ENCODE measurements around the gene PCSK6. TPM values are rescaled to one million over a fixed set of nuclear protein-coding genes. Genes with fewer than 3 reads are reported as not detected.

PCSK6 gene
- total and polyA plus RNA-seq, 5 experiments from 2014 or later = 0.04 to 6.7 (median 1.3) TPM

GRCh38 chr15:101440846-101441590 lies 48.5 kb downstream of the PCSK6 start:
- no peak for ATAC-seq
- Mint-ChIP-seq H3K27ac (peak overlapping the region in 1 of 10 donors; percentile 24), H3K4me1 (peaks cover 0 to 13% (median 2%) of the 10 kb centered on the region in 4 donors), H3K4me3 (peak overlapping the region in 2 of 10 donors; percentile 33 to 36), H3K27me3 (peaks cover 2 to 18% (median 12%) of the 10 kb centered on the region in 5 donors), H3K36me3 (peaks cover 0 to 4% (median 3%) of the 10 kb centered on the region in 3 donors), H3K9me3 (peaks cover 0 to 12% (median 0%) of the 10 kb centered on the region in 9 donors)
- no peak for DNase-seq
- POLR2A ChIA-PET = no interaction called here

DNA sequence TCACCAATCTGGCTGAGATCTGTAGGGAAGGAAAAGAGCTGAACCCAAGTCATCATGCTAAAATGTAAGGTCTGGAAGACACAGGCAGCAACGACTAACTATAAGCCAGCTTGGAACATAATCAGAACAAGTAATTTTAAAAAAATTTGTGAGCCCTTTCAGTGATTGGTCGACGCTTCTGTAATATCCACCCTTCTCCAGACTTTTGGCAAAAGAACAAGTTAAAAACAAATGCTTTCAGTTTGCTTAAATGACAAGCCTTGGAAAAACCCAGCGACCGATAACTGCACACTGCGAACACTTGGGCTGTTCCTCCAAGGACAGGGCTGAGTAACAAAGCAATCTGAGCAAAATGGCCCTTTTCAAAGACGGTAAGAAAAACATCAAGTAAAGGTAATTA lies 49.6 kb downstream of the PCSK6 start:
- Mint-ChIP-seq H3K4me3 (no peak overlapping the region), H3K27me3 (peaks cover 2 to 25% (median 11%) of the 10 kb centered on the region in 5 donors), H3K9me3 (peaks cover 0 to 2% (median 0%) of the 10 kb centered on the region in 9 donors), H3K27ac (no peak overlapping the region), H3K4me1 (peaks cover 0 to 13% (median 2%) of the 10 kb centered on the region in 4 donors), H3K36me3 (peaks cover 0 to 4% (median 0%) of the 10 kb centered on the region in 3 donors)
- POLR2A ChIA-PET = no interaction called here
- no peak for ATAC-seq
- DNase-seq = no peak

- Mint-ChIP-seq H3K4me1 (peaks cover 0 to 13% (median 2%) of the 10 kb centered on the region in 4 donors), H3K27me3 (peaks cover 2 to 30% (median 9%) of the 10 kb centered on the region in 5 donors), H3K36me3 (peaks cover 0 to 4% (median 0%) of the 10 kb centered on the region in 3 donors), H3K27ac (no peak overlapping the region), H3K9me3 (no peaks in the 10 kb centered on the region), H3K4me3 (no peak overlapping the region)
- no peak for DNase-seq
- no peak for ATAC-seq
- POLR2A ChIA-PET = no interaction called here
These were observed 50.1 kb downstream of the PCSK6 start for GRCh38 chr15:101439285-101439919.

DNA sequence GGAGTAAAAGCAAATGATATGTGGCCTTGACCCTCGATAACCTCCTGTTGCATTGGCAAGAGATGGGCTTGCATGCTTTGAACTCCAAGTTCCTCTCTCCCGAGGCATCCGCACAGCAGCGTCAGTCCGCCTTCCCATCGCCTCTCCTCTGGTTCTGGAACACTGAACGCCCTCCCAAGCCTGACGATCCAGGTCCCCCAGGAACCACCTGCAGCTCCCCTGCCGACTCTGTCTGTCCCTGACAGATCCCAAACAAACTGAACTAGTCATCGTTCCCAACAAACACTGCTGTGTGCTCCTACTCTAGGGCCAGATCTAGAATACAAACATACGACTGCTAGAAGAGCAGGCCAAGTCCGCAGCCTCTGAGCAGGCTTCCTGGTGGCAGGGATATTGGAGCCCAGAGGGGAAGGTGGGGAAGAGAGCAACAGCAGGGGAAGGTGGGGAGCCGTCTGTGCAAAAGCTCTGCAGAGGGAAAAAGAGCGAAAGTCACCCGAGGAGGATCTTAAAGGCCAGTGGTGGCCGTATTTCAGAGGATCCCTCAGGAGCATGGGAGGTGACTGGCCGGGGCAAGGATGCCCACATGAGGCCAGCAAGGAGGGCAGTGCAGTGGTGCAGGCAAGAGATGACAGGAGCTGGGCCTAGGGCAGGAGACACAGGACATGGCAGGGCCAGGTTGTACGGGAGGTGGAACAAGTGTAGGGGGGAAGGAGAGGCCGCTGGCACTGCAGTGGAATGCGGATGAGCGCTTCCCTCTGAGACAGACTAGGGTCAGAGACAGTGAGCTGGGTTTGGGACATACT lies 50.8 kb downstream of the PCSK6 start:
- H3K9me3 Mint-ChIP-seq = no peaks in the 10 kb centered on the region
- no peak for ATAC-seq
- peaks cover 0 to 4% (median 0%) of the 10 kb centered on the region in 3 donors for H3K36me3 Mint-ChIP-seq
- H3K4me3 Mint-ChIP-seq = no peak overlapping the region
- peak in 1 of 10 donors; percentile 54 for DNase-seq
- no peak overlapping the region for H3K27ac Mint-ChIP-seq
- H3K27me3 Mint-ChIP-seq = peaks cover 2 to 32% (median 9%) of the 10 kb centered on the region in 5 donors
- peaks cover 0 to 13% (median 2%) of the 10 kb centered on the region in 4 donors for H3K4me1 Mint-ChIP-seq
- POLR2A ChIA-PET = no interaction called here

DNA sequence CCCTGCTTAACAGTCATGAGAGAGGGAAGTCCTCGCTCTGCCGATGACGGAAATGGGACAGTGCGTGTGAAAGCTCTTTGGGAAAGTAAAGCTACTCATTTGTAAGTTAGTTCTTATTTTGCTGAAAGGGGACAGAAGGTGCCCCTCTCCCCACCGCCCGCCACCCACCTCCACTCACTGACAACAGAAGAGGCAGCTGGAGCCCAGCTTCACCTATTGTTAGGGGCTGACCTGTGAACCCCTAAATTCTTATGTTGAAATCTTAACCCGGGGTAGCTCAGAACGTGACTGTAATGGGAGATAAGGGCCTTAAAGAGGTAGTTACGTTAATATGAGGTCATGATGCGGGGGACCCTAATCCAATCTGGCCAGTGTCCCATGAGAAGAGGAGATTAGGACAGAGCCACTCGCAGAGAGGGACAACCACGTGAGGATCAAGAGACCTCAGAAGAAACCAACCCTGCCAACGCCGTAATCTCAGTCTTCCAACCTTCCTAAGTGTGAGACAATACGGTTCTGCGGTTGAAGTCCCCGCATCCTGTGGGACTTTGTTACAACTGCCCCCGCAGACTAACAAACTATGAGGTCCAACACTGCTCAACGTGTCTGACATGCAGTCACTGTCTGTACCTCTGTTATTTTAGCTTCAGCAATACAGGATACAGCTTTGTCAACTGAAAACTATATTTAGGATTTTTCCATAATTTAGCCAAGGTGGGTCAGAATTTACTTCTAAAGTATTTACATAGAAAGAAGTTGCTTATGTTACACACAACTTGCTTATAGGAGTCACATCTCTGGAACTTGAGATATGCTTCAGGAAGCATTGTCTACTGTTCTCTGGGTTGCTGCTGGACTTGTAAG lies 51.7 kb downstream of the PCSK6 start:
- POLR2A ChIA-PET = no interaction called here
- Mint-ChIP-seq H3K9me3 (no peaks in the 10 kb centered on the region), H3K4me3 (no peak overlapping the region), H3K27ac (no peak overlapping the region), H3K4me1 (peaks cover 0 to 13% (median 2%) of the 10 kb centered on the region in 4 donors), H3K36me3 (peaks cover 0 to 4% (median 0%) of the 10 kb centered on the region in 3 donors), H3K27me3 (peaks cover 2 to 32% (median 9%) of the 10 kb centered on the region in 5 donors)
- no peak for DNase-seq
- no peak for ATAC-seq

DNA sequence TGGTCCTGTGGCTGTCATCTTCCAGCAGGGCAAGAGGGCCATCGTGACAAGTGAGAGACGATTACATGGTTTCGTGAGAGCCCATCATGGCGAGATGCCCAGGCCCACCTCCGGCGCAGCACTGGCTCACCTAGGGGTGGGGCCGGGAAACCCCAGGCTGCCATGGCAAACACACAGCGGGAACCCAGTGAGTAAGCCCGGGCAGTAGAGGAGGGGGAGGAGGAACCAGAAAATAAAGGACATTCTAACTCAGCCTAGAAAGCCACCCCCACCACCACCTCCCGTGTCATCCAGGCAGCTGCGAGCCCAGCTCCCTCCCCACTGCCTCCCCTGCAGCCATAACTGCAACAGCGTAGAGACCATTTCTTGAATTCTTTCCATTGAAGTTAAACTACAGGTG lies 52.3 kb downstream of the PCSK6 start:
- POLR2A ChIA-PET = no interaction called here
- peak in 1 of 10 donors; percentile 47 for DNase-seq
- peaks cover 0 to 4% (median 0%) of the 10 kb centered on the region in 3 donors for H3K36me3 Mint-ChIP-seq

GRCh38 chr15:101436526-101436925 lies 53.0 kb downstream of the PCSK6 start:
- Mint-ChIP-seq H3K36me3 (peaks cover 0 to 4% (median 0%) of the 10 kb centered on the region in 3 donors), H3K4me1 (peaks cover 0 to 5% (median under 1%) of the 10 kb centered on the region in 4 donors), H3K27me3 (peaks cover 2 to 32% (median 9%) of the 10 kb centered on the region in 5 donors), H3K4me3 (no peak overlapping the region), H3K27ac (no peak overlapping the region), H3K9me3 (no peaks in the 10 kb centered on the region)
- peak in 1 of 10 donors; percentile 30 for DNase-seq
- POLR2A ChIA-PET = no interaction called here
- no peak for ATAC-seq

More for the DNA sequence above, 52.3 kb downstream of the PCSK6 start:
- Mint-ChIP-seq H3K4me3 (no peak overlapping the region), H3K9me3 (no peaks in the 10 kb centered on the region), H3K4me1 (peaks cover 0 to 10% (median 2%) of the 10 kb centered on the region in 4 donors), H3K27me3 (peaks cover 2 to 32% (median 9%) of the 10 kb centered on the region in 5 donors), H3K27ac (no peak overlapping the region)
- ATAC-seq = no peak

- peaks cover 0 to 4% (median 0%) of the 10 kb centered on the region in 3 donors for H3K36me3 Mint-ChIP-seq
- no peaks in the 10 kb centered on the region for H3K9me3 Mint-ChIP-seq
- ATAC-seq = no peak
- peaks cover 2 to 32% (median 9%) of the 10 kb centered on the region in 5 donors for H3K27me3 Mint-ChIP-seq
- POLR2A ChIA-PET = no interaction called here
- H3K4me1 Mint-ChIP-seq = no peaks in the 10 kb centered on the region
- DNase-seq = no peak
- no peak overlapping the region for H3K27ac Mint-ChIP-seq
- no peak overlapping the region for H3K4me3 Mint-ChIP-seq
These were observed 53.7 kb downstream of the PCSK6 start for GRCh38 chr15:101435761-101436160.

GRCh38 chr15:101434032-101434920 lies 55.2 kb downstream of the PCSK6 start:
- H3K27ac Mint-ChIP-seq = peak overlapping the region in 1 of 10 donors; percentile 56
- DNase-seq = peak in 1 of 10 donors; percentile 36

GRCh38 chr15:101433396-101433795 lies 56.1 kb downstream of the PCSK6 start:
- H3K4me1 Mint-ChIP-seq = peaks cover 0 to 9% (median 3%) of the 10 kb centered on the region in 4 donors
- H3K9me3 Mint-ChIP-seq = no peaks in the 10 kb centered on the region
- H3K27ac Mint-ChIP-seq = peak overlapping the region in 1 of 10 donors; percentile 13
- no peak overlapping the region for H3K4me3 Mint-ChIP-seq
- DNase-seq = no peak
- ATAC-seq = no peak
- peaks cover 0 to 25% (median 6%) of the 10 kb centered on the region in 5 donors for H3K27me3 Mint-ChIP-seq
- POLR2A ChIA-PET = no interaction called here
- peaks cover 0 to under 1% (median 0%) of the 10 kb centered on the region in 3 donors for H3K36me3 Mint-ChIP-seq

More at GRCh38 chr15:101434032-101434920, 55.2 kb downstream of the PCSK6 start:
- H3K4me1 Mint-ChIP-seq = peaks cover 0 to 2% (median 0%) of the 10 kb centered on the region in 4 donors
- POLR2A ChIA-PET = no interaction called here
- no peak overlapping the region for H3K4me3 Mint-ChIP-seq
- H3K9me3 Mint-ChIP-seq = no peaks in the 10 kb centered on the region
- no peak for ATAC-seq
- H3K36me3 Mint-ChIP-seq = peaks cover 0 to 4% (median 0%) of the 10 kb centered on the region in 3 donors
- peaks cover 2 to 32% (median 7%) of the 10 kb centered on the region in 5 donors for H3K27me3 Mint-ChIP-seq

DNA sequence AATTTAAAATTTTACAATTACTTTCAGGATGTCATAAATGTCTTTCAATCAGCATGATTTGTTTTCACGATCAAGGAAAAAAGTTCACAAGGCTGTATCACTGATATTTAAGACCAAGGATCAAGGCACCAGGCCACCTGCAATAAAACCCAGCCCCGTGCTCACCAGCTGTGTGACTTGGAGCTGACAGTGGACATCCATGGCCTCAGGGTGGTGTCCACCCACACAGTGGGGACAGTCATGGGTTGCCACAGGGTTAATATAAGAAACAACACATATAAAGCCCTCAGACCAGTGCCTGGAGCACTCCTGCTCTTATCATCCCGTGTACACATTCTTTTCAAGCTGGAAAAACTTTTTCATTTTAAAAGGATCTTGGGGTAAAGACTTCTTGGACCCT lies 56.5 kb downstream of the PCSK6 start:
- DNase-seq (no peak), ATAC-seq (no peak)
- POLR2A ChIA-PET = no interaction called here
- H3K4me3 Mint-ChIP-seq = no peak overlapping the region
- H3K9me3 Mint-ChIP-seq = no peaks in the 10 kb centered on the region
- H3K36me3 Mint-ChIP-seq = no peaks in the 10 kb centered on the region
- peaks cover 0 to 21% (median 6%) of the 10 kb centered on the region in 5 donors for H3K27me3 Mint-ChIP-seq
- H3K27ac Mint-ChIP-seq = no peak overlapping the region
- H3K4me1 Mint-ChIP-seq = peaks cover 0 to 14% (median 5%) of the 10 kb centered on the region in 4 donors

Measured in naive thymus-derived CD8-positive, alpha-beta T cell (primary cell).